ENCODE results near the gene TLE2.
A peak's percentile ranks its signal among the peaks of the same experiment; 100 is the strongest.

TLE2 gene

DNA sequence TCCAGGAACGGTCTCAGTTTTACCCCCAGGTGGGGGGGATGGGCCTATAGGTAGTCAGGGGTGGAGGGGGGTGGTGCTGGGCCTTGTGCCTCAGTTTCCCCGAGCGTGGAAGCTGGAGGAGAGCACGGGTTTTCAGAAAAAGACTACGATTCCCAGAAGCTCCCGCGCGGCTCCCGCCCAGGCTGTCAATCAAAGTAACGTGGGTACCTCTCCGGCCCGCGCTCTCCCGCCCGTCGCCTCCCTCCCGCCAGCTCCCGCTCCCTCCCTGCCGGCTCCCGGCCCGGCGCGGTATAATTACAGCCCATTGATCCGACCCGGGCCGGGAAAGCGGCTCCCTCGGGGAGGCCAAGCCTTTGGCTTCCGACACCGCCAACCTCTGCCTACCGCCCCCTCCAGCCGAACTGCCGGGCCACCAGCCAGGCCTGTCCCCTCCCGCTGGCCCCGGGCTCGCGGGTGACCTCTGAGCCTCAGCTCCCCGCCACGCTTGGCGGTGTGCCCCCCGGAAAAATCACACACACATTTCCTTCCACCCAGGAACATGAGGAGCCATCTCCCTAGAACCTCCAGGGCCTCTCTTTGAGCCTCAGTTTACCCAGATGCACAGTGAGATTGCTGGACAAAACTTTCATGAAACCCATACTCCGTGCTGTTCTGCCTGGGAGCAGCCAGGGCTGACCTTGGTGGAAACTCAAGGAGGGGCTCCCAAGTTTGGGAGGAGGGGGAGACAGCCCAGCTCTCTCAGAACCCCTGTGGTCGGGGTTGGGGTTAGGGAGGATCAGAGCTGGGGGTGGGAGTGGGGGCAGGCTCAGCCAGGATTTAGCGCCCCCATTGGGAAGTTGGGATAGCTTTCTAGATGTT is 7.3 kb upstream of the TLE2 start:
- peak; percentile 86 for DNase-seq (ENCODE audit: low spot score)

- DNase-seq (ENCODE audit: low spot score) = peak; percentile 98
These were observed 6.5 kb upstream of the TLE2 start for GRCh38 chr19:3035542-3036118.

GRCh38 chr19:3034656-3035541 is 5.8 kb upstream of the TLE2 start:
- DNase-seq (ENCODE audit: low spot score) = peak; percentile 33

- DNase-seq (ENCODE audit: low spot score) = no peak
These were observed 5.3 kb upstream of the TLE2 start for GRCh38 chr19:3034406-3034655.

- peak; percentile 54 for DNase-seq (ENCODE audit: low spot score)
These were observed 4.7 kb upstream of the TLE2 start for GRCh38 chr19:3033595-3034405.

DNA sequence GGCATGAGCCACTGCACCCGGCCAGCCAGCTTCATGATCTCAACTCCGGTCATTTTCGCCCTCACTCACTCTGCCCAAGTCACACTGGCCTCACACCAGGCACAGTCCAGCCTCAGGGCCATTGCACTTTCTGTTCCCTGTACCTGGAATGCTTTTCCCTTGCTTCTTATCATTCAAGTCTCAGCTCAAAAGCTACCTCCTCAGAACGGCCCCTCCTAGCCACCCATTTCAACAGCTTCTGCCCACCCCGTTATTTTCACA is 2.5 kb upstream of the TLE2 start:
- DNase-seq (ENCODE audit: low spot score) = no peak

- DNase-seq (ENCODE audit: low spot score) = no peak
These were observed 595 bp downstream of the TLE2 start for GRCh38 chr19:3028305-3029064.

DNA sequence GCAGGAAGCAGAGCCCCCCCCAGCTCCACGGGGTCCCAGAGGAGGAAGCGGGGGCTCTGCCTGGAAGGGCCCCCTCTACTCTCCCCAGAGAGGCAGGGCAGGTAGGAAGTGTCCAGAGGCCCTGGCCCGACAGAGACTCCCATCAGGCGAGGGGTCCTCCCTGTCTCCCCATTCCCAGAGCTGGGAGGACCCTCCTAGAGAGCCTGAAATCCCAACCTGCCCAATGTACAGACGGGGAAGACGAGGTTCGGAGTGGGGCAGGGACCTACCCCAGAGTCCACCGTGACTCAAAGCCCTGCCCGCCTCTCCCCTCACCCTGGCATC is 1.1 kb downstream of the TLE2 start:
- no peak for DNase-seq (ENCODE audit: low spot score)

- no peak for DNase-seq (ENCODE audit: low spot score)
These were observed 1.8 kb downstream of the TLE2 start for GRCh38 chr19:3027292-3027691.

DNA sequence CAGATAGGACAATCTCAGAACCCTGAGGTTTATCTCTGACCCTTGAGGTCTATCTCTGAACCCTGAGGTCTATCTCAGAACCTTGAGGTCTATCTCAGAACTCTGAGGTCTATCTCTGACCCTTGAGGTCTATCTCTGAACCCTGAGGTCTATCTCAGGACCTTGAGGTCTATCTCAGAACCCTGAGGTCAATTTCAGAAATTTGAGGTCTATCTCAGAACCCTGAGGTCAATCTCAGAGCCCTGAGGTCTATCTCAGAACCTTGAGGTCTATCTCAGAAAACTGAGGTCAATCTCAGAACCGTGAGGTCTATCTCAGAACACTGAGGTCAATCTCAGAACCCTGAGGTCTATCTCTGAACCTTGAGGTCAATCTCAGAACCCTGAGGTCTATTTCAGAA is 2.3 kb downstream of the TLE2 start:
- DNase-seq (ENCODE audit: low spot score) = no peak

GRCh38 chr19:3025549-3025886 is 3.6 kb downstream of the TLE2 start:
- DNase-seq (ENCODE audit: low spot score) = no peak

DNA sequence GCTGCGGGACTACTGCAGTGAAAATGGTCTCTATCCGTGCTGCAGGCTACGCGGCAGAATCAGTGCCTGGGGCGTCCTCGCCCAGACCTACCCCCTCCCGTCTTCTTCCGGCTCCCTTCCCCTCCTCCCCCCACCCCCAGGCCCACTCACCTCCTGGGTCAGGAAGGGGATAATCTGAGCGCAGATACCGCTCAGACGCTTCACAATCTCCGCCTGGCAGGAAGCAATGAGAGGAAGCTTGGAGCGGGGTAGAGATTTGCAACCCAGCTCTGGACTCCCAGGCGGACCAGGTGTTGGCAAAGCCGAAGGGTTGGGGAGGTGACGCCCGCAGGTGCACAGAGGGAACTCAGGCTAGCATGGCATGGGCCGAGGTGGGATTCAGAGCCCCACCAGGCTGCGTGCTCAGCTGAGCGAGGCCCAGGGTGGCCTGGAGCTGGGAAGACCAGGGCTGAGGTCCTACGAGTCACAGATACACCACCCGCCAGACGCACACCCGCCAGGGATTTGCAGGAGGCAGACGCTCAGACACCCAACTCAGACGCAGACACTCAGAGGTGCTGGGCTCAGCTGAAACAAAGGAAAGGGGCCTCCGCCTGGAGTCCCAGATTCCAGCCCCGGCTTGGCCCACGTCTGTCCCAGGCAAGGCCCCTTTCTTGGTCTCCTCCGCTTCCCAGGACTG is 4.1 kb downstream of the TLE2 start:
- DNase-seq (ENCODE audit: low spot score) = no peak

GRCh38 chr19:3024509-3024869 is 4.6 kb downstream of the TLE2 start:
- no peak for DNase-seq (ENCODE audit: low spot score)

DNA sequence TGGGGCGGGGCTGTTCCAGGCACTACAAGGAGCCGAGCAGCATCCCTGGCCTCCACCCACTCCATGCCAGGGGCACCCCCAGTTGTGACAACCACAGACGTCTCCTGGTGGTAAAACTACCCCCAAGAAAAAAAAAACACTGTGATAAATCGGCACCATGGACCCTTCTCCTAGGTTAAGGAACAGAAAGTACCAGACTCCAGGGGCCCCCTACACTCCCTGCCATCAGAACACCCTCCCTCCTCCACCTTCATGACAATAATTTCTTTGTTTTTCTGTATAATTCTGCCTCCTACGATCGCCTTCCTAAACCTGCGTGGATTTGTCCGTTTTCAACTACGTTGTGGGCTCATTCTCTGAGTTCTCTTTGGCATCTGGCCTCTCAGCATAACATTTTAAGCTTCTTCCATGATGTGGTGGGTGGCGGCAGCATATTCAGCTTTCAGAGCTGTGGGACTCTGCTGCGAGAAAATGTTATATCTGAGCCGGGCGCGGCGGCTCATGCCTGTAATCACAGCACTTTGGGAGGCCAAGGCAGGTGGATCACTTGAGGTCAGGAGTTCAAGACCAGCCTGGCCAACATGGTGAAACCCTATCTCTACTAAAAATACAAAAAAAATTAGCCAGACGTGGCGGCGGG is 8.6 kb downstream of the TLE2 start:
- no peak for DNase-seq (ENCODE audit: low spot score)

GRCh38 chr19:3019211-3019854 is 9.7 kb downstream of the TLE2 start:
- DNase-seq (ENCODE audit: low spot score) = no peak

GRCh38 chr19:3017923-3018322 is 11.2 kb downstream of the TLE2 start:
- DNase-seq (ENCODE audit: low spot score) = no peak

- no peak for DNase-seq (ENCODE audit: low spot score)
These were observed 13.7 kb downstream of the TLE2 start for GRCh38 chr19:3015126-3016057.

DNA sequence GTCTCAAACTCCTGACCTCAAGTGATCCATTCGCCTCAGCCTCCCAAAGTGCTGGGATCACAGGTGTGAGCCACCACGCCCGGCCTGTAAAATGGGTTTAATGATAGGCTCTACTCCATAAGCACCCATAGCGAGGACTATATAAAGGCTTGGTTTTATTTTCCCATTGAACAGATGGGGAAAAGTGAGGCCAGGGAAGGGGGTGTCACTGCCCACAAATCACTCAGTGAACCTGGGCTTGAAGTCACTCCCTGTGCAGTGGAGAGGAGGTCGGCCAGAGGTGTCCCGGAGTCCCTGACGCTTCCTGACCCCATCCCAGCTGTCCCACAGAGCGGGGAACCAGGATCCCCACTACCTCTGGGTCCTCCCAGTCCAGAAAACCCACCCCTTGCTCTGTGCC is 14.9 kb downstream of the TLE2 start:
- no peak for DNase-seq (ENCODE audit: low spot score)

GRCh38 chr19:3013263-3013725 is 15.8 kb downstream of the TLE2 start:
- DNase-seq (ENCODE audit: low spot score) = no peak
